NB4 (cell line): ENCODE measurements around the gene INSIG1.

Experiments used
- MYC ChIP-seq: IDR thresholded peaks from 2 replicates; pipeline ENCODE4 v1.6.1; 2011; ENCODE audit warnings: low read depth, low read length
- POLR2A ChIP-seq: IDR thresholded peaks from 2 replicates; pipeline ENCODE4 v1.6.1; 2011; ENCODE audit warnings: mild to moderate bottlenecking; ENCODE audit not compliant: insufficient read length; ENCODE audit errors: extremely low read depth
- TF ChIP-seq, protein P1 (sequence below): IDR thresholded peaks from one replicate; pipeline ENCODE4 v1.5.1; 2012; ENCODE audit warnings: low read depth, low read length

DNA sequence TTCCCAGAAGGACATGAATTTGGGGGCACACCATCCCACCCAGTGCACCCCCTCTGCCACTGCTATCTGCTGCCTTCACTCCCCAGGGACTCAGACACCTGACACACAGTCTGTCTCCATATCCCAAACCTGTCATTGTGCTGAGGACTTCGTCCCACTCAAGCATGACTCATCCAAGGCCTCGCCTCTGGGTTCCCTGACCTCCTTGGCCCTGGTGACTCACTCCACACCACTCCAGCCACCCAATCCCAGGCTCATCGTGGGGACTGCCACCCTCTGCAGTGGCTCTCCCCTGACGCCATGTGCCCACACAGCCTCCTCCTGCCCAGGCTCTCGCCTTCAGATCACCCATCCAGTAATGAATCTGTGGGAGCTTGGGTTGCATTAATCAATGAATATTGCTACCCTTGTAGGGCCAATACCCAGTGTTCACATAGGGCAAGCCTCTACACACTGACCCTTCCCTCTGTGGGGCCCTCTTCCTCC lies 6.6 kb upstream of the INSIG1 start:
- TF ChIP-seq, protein P1, sequence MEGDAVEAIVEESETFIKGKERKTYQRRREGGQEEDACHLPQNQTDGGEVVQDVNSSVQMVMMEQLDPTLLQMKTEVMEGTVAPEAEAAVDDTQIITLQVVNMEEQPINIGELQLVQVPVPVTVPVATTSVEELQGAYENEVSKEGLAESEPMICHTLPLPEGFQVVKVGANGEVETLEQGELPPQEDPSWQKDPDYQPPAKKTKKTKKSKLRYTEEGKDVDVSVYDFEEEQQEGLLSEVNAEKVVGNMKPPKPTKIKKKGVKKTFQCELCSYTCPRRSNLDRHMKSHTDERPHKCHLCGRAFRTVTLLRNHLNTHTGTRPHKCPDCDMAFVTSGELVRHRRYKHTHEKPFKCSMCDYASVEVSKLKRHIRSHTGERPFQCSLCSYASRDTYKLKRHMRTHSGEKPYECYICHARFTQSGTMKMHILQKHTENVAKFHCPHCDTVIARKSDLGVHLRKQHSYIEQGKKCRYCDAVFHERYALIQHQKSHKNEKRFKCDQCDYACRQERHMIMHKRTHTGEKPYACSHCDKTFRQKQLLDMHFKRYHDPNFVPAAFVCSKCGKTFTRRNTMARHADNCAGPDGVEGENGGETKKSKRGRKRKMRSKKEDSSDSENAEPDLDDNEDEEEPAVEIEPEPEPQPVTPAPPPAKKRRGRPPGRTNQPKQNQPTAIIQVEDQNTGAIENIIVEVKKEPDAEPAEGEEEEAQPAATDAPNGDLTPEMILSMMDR, result no peak
- TF ChIP-seq MYC (no peak), POLR2A (no peak)
